GM21381 (cell line): ENCODE measurements around the gene TULP3.
A peak's percentile ranks its signal among the peaks of the same experiment; 100 is the strongest.

Source experiments
- ATAC-seq: cut with Tn5 transposase; IDR thresholded peaks from one replicate; pipeline ENCODE4 v1.9.1; 2021; ENCODE audit warnings: mild to moderate bottlenecking, moderate library complexity; ENCODE audit not compliant: unreplicated experiment

The TULP3 gene

GRCh38 chr12:2877047-2877952 is 13.4 kb upstream of the TULP3 start, which contains the start of the genes FOXM1 and RHNO1:
Gene FOXM1 (minus strand): TSS chr12:2877174. CDS start chr12:2874478, 2,696 bp downstream.
Gene RHNO1 (plus strand): TSS chr12:2877223. CDS start chr12:2885367, 8,144 bp downstream.
- ATAC-seq: peak; percentile 76

- no peak for ATAC-seq
These were observed 12.5 kb upstream of the TULP3 start for GRCh38 chr12:2877953-2878732.

- ATAC-seq: no peak
These were observed 10.8 kb upstream of the TULP3 start for GRCh38 chr12:2879853-2880252.

GRCh38 chr12:2884810-2885209 is 5.9 kb upstream of the TULP3 start:
- no peak for ATAC-seq

- ATAC-seq: no peak
These were observed 3.8 kb upstream of the TULP3 start for GRCh38 chr12:2886768-2887450.

GRCh38 chr12:2890001-2890387 is 697 bp upstream of the TULP3 start:
- no peak for ATAC-seq

- ATAC-seq: peak; percentile 9
These were observed 756 bp downstream of the TULP3 start for GRCh38 chr12:2891240-2892053.

- ATAC-seq: no peak
These were observed 1.6 kb downstream of the TULP3 start for GRCh38 chr12:2892246-2892645.

GRCh38 chr12:2893007-2893406 is 2.3 kb downstream of the TULP3 start:
- ATAC-seq: no peak

- ATAC-seq: no peak
These were observed 4.4 kb downstream of the TULP3 start for GRCh38 chr12:2895051-2895451.

GRCh38 chr12:2895511-2895910 is 4.8 kb downstream of the TULP3 start:
- ATAC-seq: no peak

- no peak for ATAC-seq
These were observed 6.7 kb downstream of the TULP3 start for GRCh38 chr12:2897418-2897817.

GRCh38 chr12:2900642-2901041 is 10.0 kb downstream of the TULP3 start:
- ATAC-seq: no peak

GRCh38 chr12:2902272-2902880 is 11.7 kb downstream of the TULP3 start:
- no peak for ATAC-seq

- no peak for ATAC-seq
These were observed 13.6 kb downstream of the TULP3 start for GRCh38 chr12:2904260-2904659.

GRCh38 chr12:2912216-2912575 is 21.5 kb downstream of the TULP3 start:
- ATAC-seq: no peak

GRCh38 chr12:2919249-2919648 is 28.6 kb downstream of the TULP3 start:
- no peak for ATAC-seq

GRCh38 chr12:2922329-2922728 is 31.6 kb downstream of the TULP3 start:
- no peak for ATAC-seq

- ATAC-seq: no peak
These were observed 32.4 kb downstream of the TULP3 start for GRCh38 chr12:2923057-2923456.

- no peak for ATAC-seq
These were observed 33.3 kb downstream of the TULP3 start for GRCh38 chr12:2924019-2924418.
